DMS53 (cell line): ENCODE data around the gene AOC2.
"Not testable (repeated sequence)": the region's sequence is repeated elsewhere in the genome, so short reads cannot be mapped to it uniquely, and the experiment has no call there.

Experiments
- DNase-seq: peaks from one replicate; lab custom pipeline; 2025; lab: John Stamatoyannopoulos, UW

Gene AOC2

DNA sequence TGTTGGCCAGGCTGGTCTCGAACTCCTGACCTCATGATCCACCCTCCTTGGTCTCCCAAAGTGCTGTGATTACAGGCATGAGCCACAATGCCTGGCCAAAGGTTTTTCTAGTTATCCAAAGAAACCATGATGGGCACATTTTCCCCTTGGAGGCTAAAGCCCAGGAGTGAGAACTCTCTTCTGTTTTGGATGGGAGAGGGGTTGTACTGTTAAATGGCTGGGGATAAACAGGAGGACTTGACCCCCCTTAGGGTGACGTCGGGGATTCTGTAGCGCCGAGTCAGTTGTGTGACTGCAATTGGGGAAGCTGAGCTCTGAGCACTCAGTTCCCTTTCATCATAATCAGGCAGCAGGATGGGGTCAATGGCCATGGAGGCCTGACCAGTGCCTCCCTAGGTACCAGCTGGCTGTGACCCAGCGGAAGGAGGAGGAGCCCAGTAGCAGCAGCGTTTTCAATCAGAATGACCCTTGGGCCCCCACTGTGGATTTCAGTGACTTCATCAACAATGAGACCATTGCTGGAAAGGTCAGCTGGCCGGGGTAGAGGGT lies 10.7 kb downstream of the AOC2 start:
- no peak for DNase-seq

DNA sequence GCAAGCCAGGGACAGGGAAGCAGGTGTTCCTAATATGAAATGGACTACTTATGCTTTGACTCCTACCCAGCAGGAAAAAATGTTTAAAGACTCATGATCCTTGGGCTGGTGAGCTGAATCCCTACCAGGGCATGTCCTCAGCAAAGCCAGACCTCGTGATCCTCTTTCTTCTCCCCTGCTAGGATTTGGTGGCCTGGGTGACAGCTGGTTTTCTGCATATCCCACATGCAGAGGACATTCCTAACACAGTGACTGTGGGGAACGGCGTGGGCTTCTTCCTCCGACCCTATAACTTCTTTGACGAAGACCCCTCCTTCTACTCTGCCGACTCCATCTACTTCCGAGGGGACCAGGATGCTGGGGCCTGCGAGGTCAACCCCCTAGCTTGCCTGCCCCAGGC lies 11.7 kb downstream of the AOC2 start:
- not testable (repeated sequence) for DNase-seq

DNA sequence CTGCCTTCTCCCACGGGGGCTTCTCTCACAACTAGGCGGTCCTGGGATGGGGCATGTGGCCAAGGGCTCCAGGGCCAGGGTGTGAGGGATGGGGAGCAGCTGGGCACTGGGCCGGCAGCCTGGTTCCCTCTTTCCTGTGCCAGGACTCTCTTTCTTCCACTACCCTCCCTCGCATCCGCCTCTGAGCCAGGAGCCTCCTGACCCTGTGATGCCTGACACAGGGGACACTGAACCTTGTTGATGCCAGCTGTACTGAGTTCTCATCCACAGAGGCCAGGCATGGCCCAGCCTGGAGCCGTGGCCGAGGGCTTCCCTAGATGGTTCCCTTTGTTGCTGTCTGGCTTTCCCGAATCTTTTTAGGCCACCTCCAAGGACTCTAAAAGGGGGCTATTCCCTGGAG lies 12.1 kb downstream of the AOC2 start:
- DNase-seq = not testable (repeated sequence)

DNA sequence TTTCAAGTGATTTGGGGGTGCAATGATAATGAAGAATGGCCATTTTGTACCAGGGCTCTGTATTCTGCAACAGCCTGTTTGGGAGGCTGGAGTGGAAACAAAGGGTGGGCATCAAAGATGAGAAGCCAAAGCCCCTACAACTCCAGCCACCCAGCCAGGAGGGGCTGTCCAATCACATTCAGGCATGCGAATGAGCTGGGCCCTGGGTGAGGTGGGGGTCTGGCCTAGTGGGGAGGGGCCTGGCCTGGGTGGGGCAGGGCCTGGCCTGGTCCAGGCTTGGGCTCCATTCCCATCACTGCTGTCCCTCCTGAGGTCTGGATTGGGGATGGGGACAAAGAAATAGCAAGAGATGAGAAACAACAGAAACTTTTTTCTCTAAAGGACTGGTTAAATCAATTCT lies 13.0 kb downstream of the AOC2 start:
- no peak for DNase-seq

DNA sequence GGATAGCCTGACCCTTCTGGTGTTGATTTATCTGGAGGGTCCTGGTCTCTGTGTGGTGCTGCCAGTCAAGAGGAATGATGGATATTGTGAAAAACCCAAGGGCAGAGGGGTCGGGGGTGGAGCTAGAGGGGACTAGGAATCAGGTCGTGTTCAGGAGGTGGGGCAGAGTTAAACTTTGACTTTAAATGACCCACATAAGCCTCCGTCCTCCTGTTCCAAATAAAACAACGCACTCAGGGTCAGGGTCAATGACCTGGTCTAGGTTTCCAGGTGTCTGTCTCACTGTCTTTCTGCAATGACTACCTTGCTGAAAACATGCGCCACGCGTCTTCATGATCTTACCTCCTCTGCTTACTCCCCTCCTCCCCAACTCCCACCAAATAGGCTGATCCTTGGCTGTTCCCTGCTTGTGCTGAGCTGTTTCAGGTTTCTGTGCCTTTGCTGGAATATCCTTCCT lies 21.3 kb downstream of the AOC2 start:
- DNase-seq = no peak

DNA sequence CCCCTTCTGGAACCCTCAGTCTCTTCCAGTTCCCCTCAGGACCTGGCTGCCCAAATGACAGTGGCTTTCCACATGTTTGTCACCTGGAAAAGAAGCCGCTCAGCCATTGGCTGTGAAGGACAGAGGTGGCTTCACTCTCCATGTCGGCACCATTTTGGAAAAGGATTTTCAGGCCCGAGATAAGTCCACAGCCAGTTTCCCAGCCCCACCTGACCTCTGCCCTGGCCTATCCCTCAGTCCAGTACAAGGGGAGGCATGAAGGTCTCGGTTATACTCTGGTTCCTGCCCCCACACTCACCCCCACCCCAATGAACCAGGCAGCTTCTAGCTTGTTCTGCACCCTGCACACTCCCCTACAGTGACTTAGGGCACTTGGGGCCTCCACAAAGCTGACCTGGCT lies 21.8 kb downstream of the AOC2 start:
- DNase-seq = no peak

DNA sequence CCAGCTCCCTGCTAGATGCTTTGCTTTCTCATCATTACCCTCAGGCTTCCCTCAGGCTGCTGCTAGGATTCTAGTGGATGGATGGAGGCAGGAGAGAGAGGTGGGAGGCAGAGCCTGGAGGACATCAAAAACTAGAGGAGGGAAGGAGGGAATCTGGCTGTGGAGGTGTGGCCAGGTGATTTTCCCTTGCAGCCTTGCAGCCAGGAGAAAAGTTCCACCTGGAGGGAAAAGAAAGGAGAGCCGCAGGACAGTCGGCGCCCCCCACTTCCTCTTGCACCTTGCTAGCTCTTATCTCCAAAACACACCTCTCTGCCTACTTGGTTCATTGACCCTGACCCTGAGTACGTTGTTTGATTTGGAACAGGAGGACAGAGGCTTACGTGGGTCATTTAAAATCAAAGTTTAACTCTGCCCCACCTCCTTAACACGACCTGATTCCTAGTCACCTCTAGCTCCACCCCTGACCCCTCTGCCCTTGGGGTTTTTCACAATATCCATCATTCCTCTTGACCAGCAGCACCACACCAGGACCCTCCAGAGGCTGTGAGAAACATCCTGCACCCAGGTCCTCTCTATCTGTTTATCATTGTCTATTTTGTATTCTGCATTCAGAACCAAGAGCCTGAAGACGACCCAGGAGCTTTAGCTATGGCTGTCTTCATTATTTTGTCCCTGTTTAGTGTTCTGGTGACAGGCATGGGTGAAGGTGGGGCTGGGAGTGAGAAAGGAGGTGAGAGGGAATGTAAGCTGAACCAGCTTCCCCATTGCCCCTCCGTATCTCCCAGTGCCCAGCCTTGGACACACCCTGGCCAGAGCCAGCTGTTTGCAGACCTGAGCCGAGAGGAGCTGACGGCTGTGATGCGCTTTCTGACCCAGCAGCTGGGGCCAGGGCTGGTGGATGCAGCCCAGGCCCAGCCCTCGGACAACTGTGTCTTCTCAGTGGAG lies 22.5 kb downstream of the AOC2 start:
- no peak for DNase-seq

DNA sequence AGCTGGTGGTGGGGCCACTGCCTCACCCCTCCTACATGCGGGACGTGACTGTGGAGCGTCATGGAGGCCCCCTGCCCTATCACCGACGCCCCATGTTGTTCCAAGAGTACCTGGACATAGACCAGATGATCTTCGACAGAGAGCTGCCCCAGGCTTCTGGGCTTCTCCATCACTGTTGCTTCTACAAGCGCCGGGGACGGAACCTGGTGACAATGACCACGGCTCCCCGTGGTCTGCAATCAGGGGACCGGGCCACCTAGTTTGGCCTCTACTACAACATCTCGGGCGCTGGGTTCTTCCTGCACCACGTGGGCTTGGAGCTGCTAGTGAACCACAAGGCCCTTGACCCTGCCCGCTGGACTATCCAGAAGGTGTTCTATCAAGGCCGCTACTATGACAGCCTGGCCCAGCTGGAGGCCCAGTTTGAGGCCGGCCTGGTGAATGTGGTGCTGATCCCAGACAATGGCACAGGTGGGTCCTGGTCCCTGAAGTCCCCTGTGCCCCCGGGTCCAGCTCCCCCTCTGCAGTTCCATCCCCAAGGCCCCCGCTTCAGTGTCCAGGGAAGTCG lies 23.4 kb downstream of the AOC2 start:
- not testable (repeated sequence) for DNase-seq

DNA sequence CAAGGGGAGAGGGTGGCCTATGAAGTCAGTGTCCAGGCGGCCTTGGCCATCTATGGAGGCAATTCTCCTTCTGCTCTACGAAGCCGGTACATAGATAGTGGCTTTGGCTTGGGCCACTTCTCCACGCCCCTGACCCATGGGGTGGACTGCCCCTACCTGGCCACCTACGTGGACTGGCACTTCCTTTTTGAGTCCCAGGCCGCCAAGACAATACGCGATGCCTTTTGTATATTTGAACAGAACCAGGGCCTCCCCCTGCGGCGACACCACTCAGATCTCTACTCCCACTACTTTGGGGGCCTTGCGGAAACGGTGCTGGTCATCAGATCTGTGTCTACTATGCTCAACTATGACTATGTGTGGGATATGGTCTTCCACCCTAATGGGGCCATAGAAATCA lies 24.0 kb downstream of the AOC2 start:
- no peak for DNase-seq

DNA sequence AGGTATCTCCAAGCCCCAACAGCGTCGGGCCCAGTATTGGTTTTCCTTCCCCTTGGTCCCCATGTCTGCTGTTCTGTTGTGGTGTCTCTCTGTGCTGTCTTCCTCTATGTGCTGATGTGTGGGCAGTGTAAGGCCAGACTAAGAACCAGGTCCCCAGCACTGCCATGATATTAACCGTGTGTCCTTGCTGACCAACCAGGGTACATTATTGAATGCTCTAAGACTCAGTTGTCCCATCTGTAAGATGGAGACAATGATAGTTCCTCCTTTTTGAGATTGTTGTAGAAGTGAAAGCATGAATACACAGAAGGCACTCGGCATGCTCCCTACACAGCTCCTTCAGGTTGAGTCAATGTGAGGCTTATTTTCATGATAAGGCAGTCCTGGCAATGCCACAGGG lies 27.3 kb downstream of the AOC2 start:
- no peak for DNase-seq

DNA sequence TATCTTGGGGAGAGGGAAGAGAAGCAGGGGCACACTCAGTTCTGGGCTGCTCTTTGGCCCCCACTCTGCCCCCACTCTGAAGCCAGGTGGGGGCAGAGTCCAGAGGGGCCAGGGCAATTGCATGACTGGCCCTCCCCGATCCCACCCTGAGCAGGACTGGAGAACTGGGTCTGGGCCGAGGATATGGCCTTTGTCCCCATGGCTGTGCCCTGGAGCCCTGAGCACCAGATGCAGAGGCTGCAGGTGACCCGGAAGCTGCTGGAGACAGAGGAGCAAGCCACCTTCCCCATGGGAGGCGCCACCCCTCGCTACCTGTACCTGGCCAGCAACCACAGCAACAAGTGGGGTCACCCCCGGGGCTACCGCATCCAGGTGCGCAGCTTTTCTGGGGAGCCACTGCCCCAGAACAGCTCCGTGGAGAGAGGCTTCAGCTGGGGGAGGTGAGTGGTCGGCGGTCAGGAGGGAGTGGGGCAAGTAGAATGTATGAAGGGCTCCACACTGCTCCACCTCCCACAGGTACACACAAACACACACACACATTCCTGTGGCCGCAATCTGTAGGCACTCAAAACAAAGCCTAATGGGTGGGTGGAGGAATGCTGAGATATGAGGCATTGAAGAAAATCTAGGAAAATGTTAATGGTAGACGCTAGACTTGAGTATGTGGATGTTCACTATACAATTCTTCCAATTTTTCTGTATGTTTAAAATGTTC lies 28.0 kb downstream of the AOC2 start:
- no peak for DNase-seq

DNA sequence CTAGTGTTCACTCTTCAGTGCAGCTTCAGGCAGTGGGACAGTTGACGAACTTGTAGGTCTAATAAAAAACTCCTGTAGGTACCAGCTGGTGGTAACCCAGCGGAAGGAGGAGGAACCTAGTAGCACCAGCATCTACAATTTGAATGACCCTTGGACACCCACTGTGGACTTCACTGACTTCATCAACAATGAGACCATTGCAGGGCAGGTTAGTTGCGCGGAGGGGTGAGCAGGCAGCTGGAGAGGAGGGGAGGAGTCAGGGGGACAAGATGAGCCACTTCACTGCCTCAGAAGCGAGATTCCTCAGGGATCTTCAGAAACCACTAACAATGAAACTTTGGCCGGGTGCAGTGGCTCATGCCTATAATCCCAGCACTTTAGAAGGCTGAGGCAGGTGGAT lies 28.9 kb downstream of the AOC2 start:
- DNase-seq = no peak

DNA sequence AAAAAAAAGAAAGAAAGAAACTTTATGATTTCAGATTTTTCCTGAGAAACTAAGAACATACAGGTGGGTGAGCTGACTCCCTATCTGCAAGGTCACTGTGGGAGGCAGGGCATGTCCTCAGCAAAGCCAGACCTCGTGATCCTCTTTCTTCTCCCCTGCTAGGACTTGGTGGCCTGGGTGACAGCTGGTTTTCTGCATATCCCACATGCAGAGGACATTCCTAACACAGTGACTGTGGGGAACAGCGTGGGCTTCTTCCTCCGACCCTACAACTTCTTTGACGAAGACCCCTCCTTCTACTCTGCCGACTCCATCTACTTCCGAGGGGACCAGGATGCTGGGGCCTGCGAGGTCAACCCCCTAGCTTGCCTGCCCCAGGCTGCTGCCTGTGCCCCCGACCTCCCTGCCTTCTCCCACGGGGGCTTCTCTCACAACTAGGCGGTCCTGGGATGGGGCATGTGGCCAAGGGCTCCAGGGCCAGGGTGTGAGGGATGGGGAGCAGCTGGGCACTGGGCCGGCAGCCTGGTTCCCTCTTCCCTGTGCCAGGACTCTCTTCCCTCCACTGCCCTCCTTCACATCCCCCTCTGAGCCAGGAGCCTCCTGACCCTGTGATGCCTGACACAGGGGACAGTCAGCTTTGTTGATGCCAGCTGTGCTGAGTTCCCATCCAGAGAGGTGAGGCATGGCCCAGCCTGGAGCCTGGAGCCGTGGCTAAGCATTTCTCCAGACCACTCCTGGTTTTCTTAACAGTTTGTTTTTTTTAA lies 29.7 kb downstream of the AOC2 start:
- not testable (repeated sequence) for DNase-seq

DNA sequence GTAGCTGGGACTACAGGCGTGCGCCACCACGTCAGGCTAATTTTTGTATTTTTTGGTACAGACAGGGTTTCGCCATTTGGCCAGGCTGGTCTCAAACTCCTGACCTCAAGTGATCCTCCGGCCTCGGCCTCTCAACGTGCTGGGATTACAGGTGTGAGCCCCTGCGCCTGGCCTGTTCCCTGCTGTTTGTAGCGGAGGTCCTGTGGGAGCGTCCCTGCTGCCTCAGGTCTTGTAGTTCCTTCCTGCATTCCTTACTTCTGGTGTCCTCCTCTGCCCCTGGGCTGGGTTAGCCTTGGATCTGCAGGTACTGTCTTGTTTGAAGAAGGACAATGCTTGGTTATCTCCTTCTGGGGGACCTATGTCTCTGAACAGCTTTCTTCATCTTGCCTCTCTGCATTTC lies 32.7 kb downstream of the AOC2 start:
- DNase-seq = no peak

DNA sequence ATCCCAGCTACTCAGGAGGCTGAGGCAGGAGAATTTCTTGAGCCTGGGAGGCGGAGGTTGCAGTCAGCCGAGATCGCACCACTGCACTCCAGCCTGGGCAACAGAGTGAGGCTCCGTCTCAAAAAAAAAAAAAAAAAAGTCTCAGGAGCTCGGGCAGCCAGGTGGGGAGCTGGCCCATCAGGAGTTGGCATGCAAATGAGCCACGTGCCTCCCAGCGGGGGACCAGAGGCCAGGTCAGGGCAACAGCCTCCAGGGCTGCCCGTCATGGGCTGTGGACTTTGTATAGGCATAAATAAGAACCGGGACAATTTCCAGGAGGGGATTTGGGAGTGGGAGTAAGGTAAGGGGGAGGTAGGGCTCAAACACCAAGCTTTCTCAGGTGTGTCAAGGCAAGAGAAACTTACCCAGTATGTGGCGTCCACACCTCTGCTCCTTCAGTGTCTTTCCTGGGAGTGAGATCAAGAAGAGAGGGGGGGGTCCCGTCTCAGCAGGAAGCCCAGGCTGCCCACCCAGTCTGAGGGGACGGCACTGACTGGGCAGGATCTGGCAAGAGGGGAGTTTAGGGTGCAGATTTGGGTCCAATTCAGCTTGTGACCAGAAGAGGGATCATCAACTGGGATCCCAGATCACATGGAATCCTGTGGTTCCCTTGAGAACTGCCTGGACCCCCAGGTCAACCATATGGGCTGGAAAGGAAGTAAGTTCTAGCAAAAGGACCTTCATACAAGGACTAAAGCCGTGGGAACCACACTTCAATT lies 33.9 kb downstream of the AOC2 start:
- peak; percentile 88 for DNase-seq

DNA sequence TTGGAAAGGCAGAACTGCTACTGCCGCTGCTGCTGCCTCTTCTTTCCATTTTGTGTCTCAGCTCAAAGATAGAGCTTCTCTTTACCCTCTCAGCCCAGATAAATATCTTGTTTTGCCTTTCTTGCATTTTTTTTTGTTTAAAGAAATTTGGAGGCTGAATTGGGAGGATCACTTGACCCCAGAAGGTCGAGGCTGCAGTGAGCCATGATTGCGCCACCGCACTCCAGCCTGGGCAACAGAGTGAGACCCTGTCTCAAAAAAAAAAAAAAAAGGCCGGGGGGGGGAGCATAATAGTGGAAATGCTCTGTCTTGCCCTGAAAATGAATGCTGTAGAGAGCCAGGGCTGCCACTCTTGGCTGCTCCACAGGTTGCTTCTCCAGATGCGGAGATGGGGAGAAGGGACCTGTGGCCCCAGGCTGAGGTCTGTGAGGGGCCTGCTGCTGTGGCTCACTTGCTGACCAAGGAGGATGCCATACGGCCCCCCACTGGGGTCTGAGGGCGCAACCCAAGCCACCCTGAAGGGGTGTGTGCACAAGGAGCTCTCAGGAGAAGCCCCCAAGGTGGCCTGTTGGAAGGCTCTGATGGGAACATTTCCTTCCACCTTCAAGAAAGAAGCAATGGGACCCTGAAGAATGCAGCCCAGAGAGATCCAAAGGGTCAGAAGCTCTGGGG lies 34.7 kb downstream of the AOC2 start:
- no peak for DNase-seq

DNA sequence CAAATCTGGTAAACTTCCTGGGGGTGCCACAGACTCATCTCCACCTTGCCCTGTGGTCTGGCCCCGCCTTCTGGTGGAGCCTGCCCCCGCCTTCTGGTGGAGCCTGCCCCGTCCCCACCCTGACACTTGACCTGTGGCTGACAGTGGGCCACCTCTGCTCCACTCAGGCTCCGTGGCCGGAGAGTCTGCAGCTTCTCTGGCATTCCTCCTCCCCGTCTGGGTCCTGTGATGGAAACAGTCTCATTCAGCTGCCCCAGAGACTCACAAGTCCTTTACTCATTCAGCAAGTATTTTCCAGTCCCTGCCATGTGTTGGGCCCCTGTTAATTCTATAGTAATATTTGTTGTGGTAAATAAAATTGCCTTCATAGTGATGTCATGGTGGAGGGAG lies 35.2 kb downstream of the AOC2 start:
- DNase-seq = no peak

DNA sequence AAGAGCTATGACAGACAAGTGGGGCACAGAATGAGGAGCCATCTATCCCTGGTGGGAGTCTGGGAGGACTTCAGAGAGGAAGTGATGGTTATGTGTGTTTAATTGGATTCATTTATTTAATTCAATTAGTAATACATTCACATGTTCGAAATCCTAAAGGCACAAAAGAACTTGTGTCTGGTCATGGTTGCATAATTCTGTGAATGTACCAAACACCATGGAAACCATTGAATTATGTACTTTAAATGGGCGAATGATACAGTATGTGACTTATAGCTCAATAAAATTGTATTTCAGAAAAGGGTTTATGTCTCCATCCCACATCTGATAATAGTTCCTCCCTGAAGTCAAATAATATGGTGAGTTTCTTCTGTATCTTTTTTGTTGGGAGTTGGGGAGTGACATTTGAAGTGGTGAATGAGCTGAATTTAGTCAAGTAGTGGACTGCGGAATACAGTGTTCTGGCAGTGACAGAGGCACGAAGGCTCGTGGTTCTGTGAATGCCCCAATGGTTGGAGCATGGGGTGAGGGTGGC lies 36.5 kb downstream of the AOC2 start:
- DNase-seq = no peak

DNA sequence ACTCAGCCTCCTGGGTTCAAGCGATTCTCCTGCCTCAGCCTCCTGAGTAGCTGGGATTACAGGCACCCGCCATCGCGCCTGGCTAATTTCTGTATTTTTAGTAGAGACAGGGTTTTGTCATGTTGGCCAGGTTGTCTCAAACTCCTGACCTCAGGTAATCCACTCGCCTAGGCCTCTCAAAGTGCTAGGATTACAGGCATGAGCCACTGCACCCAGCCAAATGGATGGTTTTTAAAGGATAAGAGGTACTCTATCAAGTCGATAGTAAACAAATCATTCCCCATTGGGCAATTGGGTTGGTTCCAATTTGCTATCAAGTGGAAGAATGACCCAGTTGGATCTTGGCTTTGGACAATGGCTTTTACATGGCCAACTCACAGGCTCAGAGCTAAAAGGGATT lies 37.3 kb downstream of the AOC2 start:
- not testable (repeated sequence) for DNase-seq

DNA sequence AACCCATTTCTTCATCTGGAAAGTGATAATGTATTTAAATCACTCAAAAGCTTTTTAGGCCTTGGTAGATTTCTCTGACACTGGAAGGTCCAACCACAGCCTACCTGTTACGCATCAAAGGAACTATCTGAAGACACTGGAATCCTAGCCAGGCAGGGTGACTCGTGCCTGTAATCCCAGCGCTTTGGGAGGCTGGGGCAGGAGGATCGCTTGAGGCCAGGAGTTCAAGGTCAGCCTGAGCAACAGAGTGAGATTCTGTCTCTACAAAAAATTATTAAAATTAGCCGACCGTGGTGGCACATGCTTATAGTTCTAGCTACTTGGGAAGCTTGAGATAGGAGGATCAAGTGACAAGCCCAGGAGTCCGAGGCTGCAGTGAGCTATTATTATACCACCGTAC lies 37.8 kb downstream of the AOC2 start:
- no peak for DNase-seq
